B cell (primary cell): Measurements from ENCODE around the gene HOXB8.

Experiments
- EZH2 ChIP-seq: IDR thresholded peaks from 2 replicates; pipeline ENCODE4 v1.6.1; 2012; ENCODE audit warnings: borderline replicate concordance, low read depth, mild to moderate bottlenecking, moderate library complexity, low read length; ENCODE audit not compliant: insufficient read depth, poor library complexity, severe bottlenecking
- TF ChIP-seq, protein P1 (sequence below): fragments of 200-600 bp; IDR thresholded peaks from one replicate; pipeline ENCODE4 v1.8.0; 2022; ENCODE audit warnings: antibody characterized with exemption, mild to moderate bottlenecking

DNA sequence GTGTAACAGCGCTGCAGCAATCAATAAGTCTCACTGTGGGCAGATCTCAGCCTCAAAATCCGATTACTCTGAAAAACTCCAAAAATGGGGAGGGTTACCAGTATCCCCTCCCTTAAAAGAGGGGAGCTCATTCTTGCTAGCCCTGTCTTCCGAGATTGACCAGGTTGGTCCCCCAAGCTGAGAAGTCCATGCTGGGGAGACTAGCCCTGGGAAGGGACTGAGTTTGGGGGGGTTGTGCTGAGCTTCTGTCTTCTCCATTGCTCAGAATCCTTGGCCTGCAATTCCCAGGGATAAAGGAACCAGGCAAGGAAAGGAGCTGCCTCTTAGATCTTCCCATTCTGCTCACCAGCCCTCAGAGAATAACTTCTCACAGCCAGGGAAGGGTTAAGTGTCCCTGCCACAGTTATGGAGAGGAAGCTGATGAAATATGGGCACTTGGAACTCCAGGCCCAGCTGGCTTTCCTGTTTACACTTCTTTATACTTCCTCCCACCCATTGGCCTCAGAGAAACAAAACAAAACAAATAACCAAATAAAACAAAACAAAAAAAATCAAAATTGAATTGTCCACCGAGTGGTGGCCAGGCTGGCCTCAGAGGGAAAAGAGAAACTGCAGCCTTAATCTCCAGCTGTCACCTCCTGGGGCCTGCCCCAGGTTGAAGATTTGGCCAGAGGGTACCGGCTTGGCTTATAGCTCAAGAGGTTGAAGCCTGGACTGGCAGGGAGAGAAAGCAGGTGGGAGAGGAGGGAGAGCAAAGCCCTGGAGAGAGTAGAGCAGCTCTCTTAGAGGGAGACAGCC lies 27.6 kb downstream of the HOXB8 start:
- TF ChIP-seq, protein P1, sequence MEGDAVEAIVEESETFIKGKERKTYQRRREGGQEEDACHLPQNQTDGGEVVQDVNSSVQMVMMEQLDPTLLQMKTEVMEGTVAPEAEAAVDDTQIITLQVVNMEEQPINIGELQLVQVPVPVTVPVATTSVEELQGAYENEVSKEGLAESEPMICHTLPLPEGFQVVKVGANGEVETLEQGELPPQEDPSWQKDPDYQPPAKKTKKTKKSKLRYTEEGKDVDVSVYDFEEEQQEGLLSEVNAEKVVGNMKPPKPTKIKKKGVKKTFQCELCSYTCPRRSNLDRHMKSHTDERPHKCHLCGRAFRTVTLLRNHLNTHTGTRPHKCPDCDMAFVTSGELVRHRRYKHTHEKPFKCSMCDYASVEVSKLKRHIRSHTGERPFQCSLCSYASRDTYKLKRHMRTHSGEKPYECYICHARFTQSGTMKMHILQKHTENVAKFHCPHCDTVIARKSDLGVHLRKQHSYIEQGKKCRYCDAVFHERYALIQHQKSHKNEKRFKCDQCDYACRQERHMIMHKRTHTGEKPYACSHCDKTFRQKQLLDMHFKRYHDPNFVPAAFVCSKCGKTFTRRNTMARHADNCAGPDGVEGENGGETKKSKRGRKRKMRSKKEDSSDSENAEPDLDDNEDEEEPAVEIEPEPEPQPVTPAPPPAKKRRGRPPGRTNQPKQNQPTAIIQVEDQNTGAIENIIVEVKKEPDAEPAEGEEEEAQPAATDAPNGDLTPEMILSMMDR: no peak
- TF ChIP-seq EZH2: no peak
